HTR-8/SVneo (cell line): Measurements from ENCODE around the gene CPN1.
A peak's percentile ranks its signal among the peaks of the same experiment; 100 is the strongest.
"Not testable (repeated sequence)": the region's sequence is repeated elsewhere in the genome, so short reads cannot be mapped to it uniquely, and the experiment has no call there.

Experiments used
- DNase-seq: peaks from one replicate; pipeline ENCODE4 v3.0.0; 2011; ENCODE audit warnings: low spot score, mixed read lengths; ENCODE audit not compliant: insufficient read length
- FAIRE-seq: peaks from 2 replicates; lab custom pipeline; 2011; peaks lifted over from hg19 to GRCh38; lab: Jason Lieb, UNC

The CPN1 gene

GRCh38 chr10:100083623-100084022 is 2.0 kb upstream of the CPN1 start:
- FAIRE-seq (no peak), DNase-seq (no peak)

- FAIRE-seq, DNase-seq: not testable (repeated sequence)
Observed at GRCh38 chr10:100082276-100082675, 607 bp upstream of the CPN1 start.

DNA sequence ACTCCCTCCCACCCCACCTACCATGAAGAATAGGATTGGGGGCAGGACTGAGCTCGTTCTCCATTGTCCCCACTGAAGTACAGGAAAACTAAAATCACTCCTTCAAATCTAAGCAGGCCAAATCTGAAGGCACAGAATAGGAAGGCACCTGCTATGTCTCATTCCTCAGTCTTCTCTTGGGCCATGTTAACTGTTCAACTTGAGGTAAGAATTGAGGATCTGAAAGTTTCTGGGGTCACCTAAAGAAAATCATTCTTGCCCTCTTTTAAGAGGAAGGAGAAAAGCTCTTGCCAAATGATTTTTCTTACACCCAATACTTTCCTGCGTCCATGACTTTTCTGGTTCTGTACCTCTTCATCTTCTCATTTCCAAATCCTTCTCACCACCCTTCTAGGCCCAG is 4.9 kb downstream of the CPN1 start:
- DNase-seq (no peak), FAIRE-seq (no peak)

DNA sequence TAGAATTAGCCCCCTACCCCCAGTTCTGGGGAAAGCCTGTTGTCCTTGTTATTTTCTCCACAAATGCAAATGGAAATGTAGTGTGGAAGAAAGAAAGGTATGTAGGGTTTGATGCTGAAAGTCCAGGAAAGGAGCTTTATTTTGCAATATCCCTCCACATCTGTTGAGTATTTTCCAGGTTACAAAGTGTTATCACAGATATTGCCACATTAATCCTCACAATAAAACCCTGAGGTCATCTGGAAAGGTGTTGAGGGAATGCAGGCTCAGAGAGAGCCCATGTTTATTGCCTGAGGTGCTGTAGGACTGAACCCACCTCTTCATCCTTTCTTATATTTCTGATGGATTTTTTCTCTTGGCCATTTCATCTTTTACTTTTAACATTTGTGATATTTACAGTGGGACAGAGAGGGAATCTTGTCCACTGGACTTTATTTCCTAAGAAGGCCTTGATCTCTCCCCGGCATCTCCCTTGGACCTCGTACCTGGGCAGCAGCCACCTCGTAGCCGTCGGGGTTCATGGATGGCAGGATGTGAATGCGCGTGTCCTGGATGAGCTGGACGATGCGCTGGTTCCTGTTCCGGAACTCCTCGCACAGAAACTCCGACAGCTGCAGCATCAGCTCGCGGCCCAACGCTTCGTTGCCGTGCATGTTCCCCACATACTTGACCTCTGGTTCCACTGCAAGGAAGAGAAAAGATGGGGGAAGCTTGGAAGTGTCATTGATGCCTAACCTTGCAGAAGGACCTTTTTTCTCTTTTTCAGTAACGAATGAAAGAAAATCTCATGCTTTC is 6.0 kb downstream of the CPN1 start:
- no peak for FAIRE-seq
- no peak for DNase-seq

DNA sequence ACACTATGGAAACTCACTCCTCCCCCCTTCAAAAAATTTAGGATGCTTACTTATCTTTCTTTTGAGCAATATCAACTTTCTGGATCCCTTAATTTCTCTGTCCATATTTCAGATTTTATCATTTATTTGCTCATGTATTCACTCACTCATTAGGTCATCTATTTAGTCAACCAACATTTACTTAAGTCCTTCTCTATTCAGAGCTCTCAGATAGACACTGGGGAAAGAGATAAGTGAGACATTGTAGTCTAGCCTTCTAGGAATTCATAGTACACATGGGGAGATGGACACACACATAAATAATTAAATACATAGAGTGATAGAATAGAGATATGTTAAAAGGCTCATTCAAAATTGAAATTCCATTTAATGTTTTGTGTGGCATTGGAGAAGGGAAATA is 9.2 kb downstream of the CPN1 start:
- FAIRE-seq, result no peak

GRCh38 chr10:100071529-100071928 is 10.1 kb downstream of the CPN1 start:
- FAIRE-seq, result no peak
- no peak for DNase-seq

More for the DNA sequence above, 9.2 kb downstream of the CPN1 start:
- DNase-seq, result no peak

GRCh38 chr10:100067466-100067865 is 14.2 kb downstream of the CPN1 start:
- no peak for FAIRE-seq
- no peak for DNase-seq

DNA sequence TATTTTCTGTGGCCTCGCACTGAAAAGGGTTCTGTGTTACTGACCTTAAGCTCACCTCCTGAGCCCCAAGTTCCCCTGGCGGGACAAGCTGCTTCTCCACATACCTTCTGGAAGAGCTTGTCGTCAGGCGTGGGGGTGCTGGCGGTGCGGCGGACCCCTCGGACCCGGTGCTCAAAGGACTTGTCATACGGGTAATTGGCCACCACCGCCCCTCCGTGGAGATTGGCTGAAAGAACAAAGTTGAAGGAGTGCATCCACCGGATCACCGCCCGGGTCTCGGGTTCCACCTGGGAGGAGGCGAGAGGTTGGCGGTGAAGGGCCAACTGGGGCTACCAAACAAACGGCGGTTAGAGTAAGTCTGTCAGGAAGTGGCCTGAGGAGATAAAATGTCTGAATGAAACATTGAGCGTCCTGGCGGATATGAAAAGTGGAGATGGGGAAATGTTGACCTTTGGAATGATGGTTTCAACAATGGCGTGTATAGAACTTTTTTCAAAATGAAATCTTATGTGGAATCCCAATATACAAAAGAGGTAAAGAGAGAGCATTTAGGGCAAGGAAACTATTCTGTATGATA is 16.5 kb downstream of the CPN1 start:
- FAIRE-seq (no peak), DNase-seq (no peak)

GRCh38 chr10:100061401-100061800 is 20.3 kb downstream of the CPN1 start:
- DNase-seq, result no peak

GRCh38 chr10:100057948-100058347 is 23.7 kb downstream of the CPN1 start:
- no peak for DNase-seq
- no peak for FAIRE-seq

More at GRCh38 chr10:100061401-100061800, 20.3 kb downstream of the CPN1 start:
- FAIRE-seq, result no peak

DNA sequence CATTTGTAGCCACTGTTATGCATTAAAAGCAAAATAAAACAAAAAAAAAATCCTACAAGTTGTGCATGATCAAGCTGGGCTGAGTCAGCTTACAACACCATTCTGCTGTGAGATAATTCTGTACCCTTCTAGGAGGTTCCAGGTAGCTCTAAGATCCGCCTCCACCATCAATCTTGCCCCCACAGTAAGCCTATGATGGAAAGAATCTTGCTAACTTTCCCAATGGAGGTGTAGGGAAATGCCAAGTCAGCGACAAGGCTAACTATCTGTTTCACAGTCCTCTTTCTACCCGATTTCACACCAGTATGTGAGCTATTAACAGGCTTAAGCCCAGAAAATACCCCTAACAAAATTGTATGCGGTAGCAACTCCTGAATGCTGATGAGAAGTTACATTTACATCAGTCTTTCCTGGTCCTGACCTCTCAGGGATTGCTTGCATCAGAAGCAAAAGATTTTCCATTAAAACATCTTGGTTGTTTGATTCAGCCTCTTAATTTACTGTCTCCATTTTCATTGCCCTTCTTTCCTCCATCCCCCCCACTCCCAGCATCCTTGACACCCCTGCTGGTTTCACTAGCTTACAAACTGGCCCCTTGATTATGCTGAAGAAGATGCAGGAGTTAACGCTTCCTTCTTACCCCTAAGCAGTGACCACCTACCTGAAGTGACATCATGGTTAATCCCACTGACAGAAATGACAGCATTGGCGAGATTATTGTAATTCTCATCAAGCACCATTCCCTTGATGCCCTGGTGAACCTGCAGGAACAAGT is 27.8 kb downstream of the CPN1 start:
- no peak for FAIRE-seq
- no peak for DNase-seq

DNA sequence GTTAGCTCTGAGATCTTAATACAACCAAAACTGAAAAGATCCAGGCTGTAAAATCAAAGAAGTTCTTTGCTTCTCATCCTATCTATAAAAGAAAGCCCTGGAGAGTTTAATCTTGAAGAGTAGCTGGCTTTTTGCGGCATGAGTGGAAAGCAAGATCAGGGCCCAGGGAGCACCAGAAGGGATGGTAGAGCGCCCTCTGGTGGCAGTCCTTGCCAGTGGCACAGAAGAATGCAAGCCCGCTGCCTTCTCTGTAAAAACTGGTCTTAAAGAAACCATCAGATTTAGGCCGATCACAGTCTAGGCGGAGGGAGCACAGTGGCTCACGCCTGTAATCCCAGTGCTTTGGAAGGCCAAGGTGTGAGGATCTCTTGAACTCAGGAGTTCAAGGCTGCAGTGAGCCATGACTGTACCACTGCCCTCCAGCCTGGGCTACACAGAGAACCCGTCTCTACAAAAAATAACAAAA is 35.6 kb downstream of the CPN1 start:
- no peak for FAIRE-seq

GRCh38 chr10:100045592-100045991 is 36.1 kb downstream of the CPN1 start:
- DNase-seq (no peak), FAIRE-seq (no peak)

More for the DNA sequence above, 35.6 kb downstream of the CPN1 start:
- peak; percentile 81 for DNase-seq

- no peak for FAIRE-seq
- no peak for DNase-seq
Observed at GRCh38 chr10:100043796-100044195, 37.9 kb downstream of the CPN1 start.

DNA sequence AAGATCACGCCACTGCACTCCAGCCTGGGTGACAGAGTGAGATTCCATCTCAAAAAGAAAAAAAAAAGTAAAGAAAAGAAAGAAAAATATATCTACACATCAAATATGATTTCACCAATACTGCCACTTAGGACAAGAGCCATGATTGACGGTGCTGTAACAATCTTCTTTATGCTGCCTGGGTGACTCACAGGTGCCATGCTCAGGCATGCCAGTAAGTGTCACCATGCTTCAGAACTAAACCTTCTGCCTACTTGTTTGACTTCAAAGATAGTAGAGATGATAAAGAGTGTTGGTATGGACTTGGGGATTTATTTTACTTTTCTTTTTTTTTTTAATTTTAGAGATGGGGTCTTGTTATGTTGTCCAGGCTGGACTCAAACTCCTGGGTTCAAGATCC is 38.3 kb downstream of the CPN1 start:
- DNase-seq, result peak; percentile 51
- no peak for FAIRE-seq

DNA sequence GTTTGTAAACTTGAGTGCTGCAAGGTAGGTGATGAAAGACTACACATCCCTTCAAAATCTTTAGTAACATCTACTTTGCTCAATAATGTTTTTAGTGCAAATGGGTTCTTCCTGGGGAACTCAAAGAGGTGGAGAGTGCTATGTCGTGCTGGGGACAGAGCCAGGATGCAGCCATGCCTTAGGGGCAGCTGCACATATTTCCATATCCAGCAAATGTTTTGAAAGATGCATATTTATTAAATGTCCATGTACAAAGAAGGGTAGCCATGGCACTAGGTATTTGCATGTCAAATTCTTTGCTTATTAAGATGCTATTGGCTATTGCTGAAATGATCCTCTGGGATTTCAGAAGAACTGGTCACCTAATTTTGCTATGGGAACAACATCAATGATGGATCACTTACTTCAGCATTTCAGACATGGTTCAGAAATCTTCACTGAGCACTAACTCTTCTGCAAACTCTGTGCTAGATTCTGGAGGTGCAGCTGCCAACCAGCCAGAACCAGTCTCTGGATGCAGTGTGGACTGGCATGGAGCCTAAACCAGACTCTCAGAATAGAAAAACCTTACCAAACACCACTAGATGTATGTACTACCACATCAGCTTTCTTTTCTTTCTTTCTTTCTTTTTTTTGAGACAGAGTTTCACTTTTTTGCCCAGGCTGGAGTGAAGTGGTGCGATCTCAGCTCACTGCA is 40.2 kb downstream of the CPN1 start:
- FAIRE-seq (no peak), DNase-seq (no peak)

GRCh38 chr10:100038561-100039071 is 43.1 kb downstream of the CPN1 start:
- no peak for DNase-seq
- no peak for FAIRE-seq

- no peak for DNase-seq
- no peak for FAIRE-seq
Observed at GRCh38 chr10:100037758-100038315, 43.8 kb downstream of the CPN1 start.

- FAIRE-seq, result no peak
- no peak for DNase-seq
Observed at GRCh38 chr10:100036850-100037249, 44.8 kb downstream of the CPN1 start.
